Liver (tissue), 9 donors: ENCODE measurements around the gene ITIH5. TPM values are rescaled to one million over a fixed set of nuclear protein-coding genes. Genes with fewer than 3 reads are reported as not detected.

Experiments used
- DNase-seq: peaks from one replicate; pipeline ENCODE4 v3.0.0-alpha.2; 2017; ENCODE audit warnings: low spot score
- H3K27ac ChIP-seq, 2 donors: one replicate each; pipeline ENCODE4 v1.7.0; 2013; ENCODE audit warnings: inconsistent platforms in 2 of 2, low read length in 2 of 2, control low read depth in 1 of 2, low read depth in 1 of 2, mild to moderate bottlenecking in 1 of 2
- H3K27me3 ChIP-seq, 4 donors: one replicate each; pipeline versions ENCODE4 v1.6.1 to v1.7.0; 2013; ENCODE audit warnings: low read length in 3 of 4, inconsistent platforms in 1 of 4, mild to moderate bottlenecking in 1 of 4, moderate library complexity in 1 of 4; ENCODE audit not compliant: control insufficient read depth in 4 of 4, insufficient read depth in 4 of 4
- H3K36me3 ChIP-seq, 4 donors: one replicate each; pipeline versions ENCODE4 v1.6.1 to v1.7.0; 2013; ENCODE audit warnings: low read length in 3 of 4, mild to moderate bottlenecking in 3 of 4, low read depth in 1 of 4, moderate library complexity in 1 of 4; ENCODE audit not compliant: control insufficient read depth in 4 of 4, insufficient read depth in 3 of 4
- H3K4me1 ChIP-seq, 4 donors: one replicate each; pipeline versions ENCODE4 v1.6.1 to v1.7.0; 2013; ENCODE audit warnings: low read length in 3 of 4, mild to moderate bottlenecking in 3 of 4, moderate library complexity in 1 of 4; ENCODE audit not compliant: control insufficient read depth in 4 of 4, insufficient read depth in 4 of 4
- H3K4me3 ChIP-seq, 3 donors: one replicate each; pipeline versions ENCODE4 v1.6.1 to v1.7.0; 2013; ENCODE audit warnings: low read length in 3 of 3, control low read depth in 1 of 3, low read depth in 1 of 3, mild to moderate bottlenecking in 1 of 3
- H3K9ac ChIP-seq, 2 donors: one replicate each; pipeline ENCODE4 v1.7.0; 2013; ENCODE audit warnings: low read length in 2 of 2, mild to moderate bottlenecking in 2 of 2, moderate library complexity in 2 of 2, control low read depth in 1 of 2, low read depth in 1 of 2
- H3K9me3 ChIP-seq, 4 donors: one replicate each; pipeline versions ENCODE4 v1.6.1 to v1.7.0; 2013; ENCODE audit warnings: low read length in 3 of 4; ENCODE audit not compliant: control insufficient read depth in 4 of 4
- FOXA1 ChIP-seq: IDR thresholded peaks from 2 replicates; pipeline ENCODE4 v1.6.1; 2016; ENCODE audit warnings: antibody characterized with exemption
- FOXA2 ChIP-seq: IDR thresholded peaks from 2 replicates; pipeline ENCODE4 v1.6.1; 2016; ENCODE audit warnings: antibody characterized with exemption
- GABPA ChIP-seq, 2 donors: IDR thresholded peaks in 1 of 2; conservative IDR thresholded peaks in 1 of 2; 2 replicates each; pipeline ENCODE4 v1.6.1; 2016; ENCODE audit warnings: antibody characterized with exemption in 2 of 2, mild to moderate bottlenecking in 1 of 2, moderate library complexity in 1 of 2
- HNF4A ChIP-seq, 2 donors: conservative IDR thresholded peaks; 2 replicates each; pipeline ENCODE4 v1.6.1; 2016; ENCODE audit warnings: antibody characterized with exemption in 2 of 2, mild to moderate bottlenecking in 2 of 2
- HNF4G ChIP-seq: IDR thresholded peaks from 2 replicates; pipeline ENCODE4 v1.6.1; 2016; ENCODE audit warnings: antibody characterized with exemption
- JUND ChIP-seq, 2 donors: IDR thresholded peaks; 2 replicates each; pipeline ENCODE4 v1.6.1; 2016; ENCODE audit warnings: antibody characterized with exemption in 2 of 2
- NR2F2 ChIP-seq: IDR thresholded peaks from 2 replicates; pipeline ENCODE4 v1.6.1; 2016; ENCODE audit warnings: antibody characterized with exemption
- RAD21 ChIP-seq, 2 donors: IDR thresholded peaks; 2 replicates each; pipeline ENCODE4 v1.6.1; 2016; ENCODE audit warnings: antibody characterized with exemption in 2 of 2, mild to moderate bottlenecking in 2 of 2
- REST ChIP-seq: IDR thresholded peaks from 2 replicates; pipeline ENCODE4 v1.6.1; 2016; ENCODE audit warnings: antibody characterized with exemption, mild to moderate bottlenecking
- RXRA ChIP-seq, 2 donors: IDR thresholded peaks; 2 replicates each; pipeline ENCODE4 v1.6.1; 2017 to 2018; ENCODE audit warnings: antibody characterized with exemption in 2 of 2, mild to moderate bottlenecking in 1 of 2
- SP1 ChIP-seq: IDR thresholded peaks from 2 replicates; pipeline ENCODE4 v1.6.1; 2018; ENCODE audit warnings: antibody characterized with exemption, mild to moderate bottlenecking
- TAF1 ChIP-seq: conservative IDR thresholded peaks from 2 replicates; pipeline ENCODE4 v1.6.1; 2016; ENCODE audit warnings: antibody characterized with exemption, mild to moderate bottlenecking
- YY1 ChIP-seq: IDR thresholded peaks from 2 replicates; pipeline ENCODE4 v1.6.1; 2016; ENCODE audit warnings: antibody characterized with exemption, mild to moderate bottlenecking
- WGBS: extraction: QIAGEN DNeasy Blood & Tissue Kit; methylation state at CpG from one replicate; pipeline ENCODE4 v1.1.7; 2013; 5-methylcytosine and 5-hydroxymethylcytosine counted together
- polyA plus RNA-seq, 2 donors: library from polyadenylated mRNA; stranded (reverse) in 1 of 2; unstranded in 1 of 2; fragments of 200-250 nt in 1 of 2; fragments of >200 nt in 1 of 2; fragmentation: Nextera tagmentation in 1 of 2; extraction: Ambion mirVana in 1 of 2; gene quantifications; one replicate each; pipeline versions ENCODE4 v1.2.1 to v1.2.3, GENCODE V29; 2013 to 2015
- total RNA-seq, 2 donors: library from RNA; depleted of rRNA; stranded (reverse); fragments of >200 nt; gene quantifications; one replicate each; pipeline ENCODE4 v1.2.3, GENCODE V29; 2014
- TF ChIP-seq, protein P1 (sequence below): fragments of 150-350 bp; IDR thresholded peaks from 2 replicates; pipeline ENCODE4 v1.5.1; 2017; ENCODE audit warnings: improper control_type of control experiment, low read depth, low read length; ENCODE audit not compliant: missing input control
- TF ChIP-seq, protein P2 (sequence below): IDR thresholded peaks from 2 replicates; pipeline ENCODE4 v1.6.1; 2016; ENCODE audit warnings: antibody characterized with exemption
- TF ChIP-seq, protein P3 (sequence below): IDR thresholded peaks from 2 replicates; pipeline ENCODE4 v1.6.1; 2016; ENCODE audit warnings: antibody characterized with exemption
- donor health status: healthy.
- donor health status: healthy.
- donor health status: healthy.
- donor health status: healthy.
- donor health status: healthy.

ITIH5 gene
- total and polyA plus RNA-seq, 4 donors = 0.60 to 1.3 (median 0.98) TPM

- Histone ChIP-seq H3K9ac (no peak overlapping the region), H3K4me3 (no peak overlapping the region), H3K36me3 (no peaks in the 10 kb centered on the region), H3K27ac (no peak overlapping the region), H3K9me3 (no peaks in the 10 kb centered on the region), H3K27me3 (no peaks in the 10 kb centered on the region), H3K4me1 (no peaks in the 10 kb centered on the region)
- TF ChIP-seq, protein P1, sequence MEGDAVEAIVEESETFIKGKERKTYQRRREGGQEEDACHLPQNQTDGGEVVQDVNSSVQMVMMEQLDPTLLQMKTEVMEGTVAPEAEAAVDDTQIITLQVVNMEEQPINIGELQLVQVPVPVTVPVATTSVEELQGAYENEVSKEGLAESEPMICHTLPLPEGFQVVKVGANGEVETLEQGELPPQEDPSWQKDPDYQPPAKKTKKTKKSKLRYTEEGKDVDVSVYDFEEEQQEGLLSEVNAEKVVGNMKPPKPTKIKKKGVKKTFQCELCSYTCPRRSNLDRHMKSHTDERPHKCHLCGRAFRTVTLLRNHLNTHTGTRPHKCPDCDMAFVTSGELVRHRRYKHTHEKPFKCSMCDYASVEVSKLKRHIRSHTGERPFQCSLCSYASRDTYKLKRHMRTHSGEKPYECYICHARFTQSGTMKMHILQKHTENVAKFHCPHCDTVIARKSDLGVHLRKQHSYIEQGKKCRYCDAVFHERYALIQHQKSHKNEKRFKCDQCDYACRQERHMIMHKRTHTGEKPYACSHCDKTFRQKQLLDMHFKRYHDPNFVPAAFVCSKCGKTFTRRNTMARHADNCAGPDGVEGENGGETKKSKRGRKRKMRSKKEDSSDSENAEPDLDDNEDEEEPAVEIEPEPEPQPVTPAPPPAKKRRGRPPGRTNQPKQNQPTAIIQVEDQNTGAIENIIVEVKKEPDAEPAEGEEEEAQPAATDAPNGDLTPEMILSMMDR = no peak
- TF ChIP-seq GABPA (IDR thresholded peaks at IDR 0.05 in 1 of 2, conservative IDR thresholded peaks at IDR 0.05 in 1 of 2) (no peak), FOXA1 (no peak), HNF4G (no peak), RAD21 (IDR thresholded peaks at IDR 0.05) (no peak), TAF1 (no peak), SP1 (no peak), RXRA (IDR thresholded peaks at IDR 0.05) (no peak), REST (no peak), HNF4A (conservative IDR thresholded peaks at IDR 0.05) (no peak)
- TF ChIP-seq, protein P2, sequence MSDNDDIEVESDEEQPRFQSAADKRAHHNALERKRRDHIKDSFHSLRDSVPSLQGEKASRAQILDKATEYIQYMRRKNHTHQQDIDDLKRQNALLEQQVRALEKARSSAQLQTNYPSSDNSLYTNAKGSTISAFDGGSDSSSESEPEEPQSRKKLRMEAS = no peak
- TF ChIP-seq, protein P3, sequence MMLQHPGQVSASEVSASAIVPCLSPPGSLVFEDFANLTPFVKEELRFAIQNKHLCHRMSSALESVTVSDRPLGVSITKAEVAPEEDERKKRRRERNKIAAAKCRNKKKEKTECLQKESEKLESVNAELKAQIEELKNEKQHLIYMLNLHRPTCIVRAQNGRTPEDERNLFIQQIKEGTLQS = no peak
- WGBS = 89% methylated on average over 6 of the region's 6 CpGs
- no peak for DNase-seq
These were observed 115.5 kb downstream of the ITIH5 start for GRCh38 chr10:7551289-7551688.

DNA sequence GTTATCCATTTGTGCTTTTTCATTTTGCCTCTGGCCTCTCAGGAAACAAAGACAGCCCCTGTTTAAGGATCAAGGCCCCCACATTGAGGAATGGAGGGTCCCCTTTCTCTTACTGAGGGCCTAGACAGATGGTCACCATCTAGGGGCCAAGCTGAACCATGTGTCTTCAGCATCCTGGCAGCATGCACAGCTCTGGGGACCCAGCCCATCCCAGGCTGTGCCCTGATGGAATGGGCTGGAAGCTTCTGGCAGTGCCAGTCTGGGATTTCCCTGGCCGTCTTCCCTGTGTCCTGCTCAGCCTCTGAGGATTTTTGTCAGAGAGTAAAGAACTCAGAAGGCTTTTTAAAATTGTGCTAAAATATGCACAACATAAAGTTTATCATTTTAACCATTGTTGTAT lies 116.8 kb downstream of the ITIH5 start:
- 92% methylated on average over 1 of the region's 1 CpG for WGBS

More for the DNA sequence above, 116.8 kb downstream of the ITIH5 start:
- Histone ChIP-seq H3K27ac (no peak overlapping the region), H3K9ac (no peak overlapping the region), H3K4me3 (no peak overlapping the region), H3K36me3 (no peaks in the 10 kb centered on the region), H3K4me1 (no peaks in the 10 kb centered on the region), H3K9me3 (no peaks in the 10 kb centered on the region), H3K27me3 (no peaks in the 10 kb centered on the region)
- no peak for DNase-seq
- TF ChIP-seq FOXA1 (no peak), REST (no peak), JUND (IDR thresholded peaks at IDR 0.05) (no peak), NR2F2 (no peak), TAF1 (no peak), RXRA (IDR thresholded peaks at IDR 0.05) (no peak), YY1 (no peak), RAD21 (IDR thresholded peaks at IDR 0.05) (no peak), GABPA (IDR thresholded peaks at IDR 0.05 in 1 of 2, conservative IDR thresholded peaks at IDR 0.05 in 1 of 2) (no peak), FOXA2 (no peak), SP1 (no peak), HNF4A (conservative IDR thresholded peaks at IDR 0.05) (no peak)
- TF ChIP-seq, protein P1 = no peak
- TF ChIP-seq, protein P3 = no peak
- TF ChIP-seq, protein P2 = no peak
